Sigmoid colon (tissue), 7 donors: ENCODE data around the gene VWA1. TPM values are rescaled to one million over a fixed set of nuclear protein-coding genes. Genes with fewer than 3 reads are reported as not detected.

Source experiments
- DNase-seq: peaks from one replicate; pipeline ENCODE4 v3.0.0-alpha.2; 2019
- H3K27ac ChIP-seq, 4 donors: fragments of 200-600 bp; sonication (generic); one replicate each; pipeline ENCODE4 v1.5.1; 2016 to 2019; ENCODE audit warnings: mild to moderate bottlenecking in 1 of 4
- H3K27me3 ChIP-seq, 3 donors: fragments of 200-600 bp; sonication (generic); one replicate each; pipeline ENCODE4 v1.5.1; 2019; ENCODE audit warnings: mild to moderate bottlenecking in 1 of 3
- H3K36me3 ChIP-seq, 4 donors: fragments of 200-600 bp; sonication (generic); one replicate each; pipeline ENCODE4 v1.5.1; 2016 to 2019
- H3K4me1 ChIP-seq, 4 donors: fragments of 200-600 bp; sonication (generic); one replicate each; pipeline ENCODE4 v1.5.1; 2017 to 2019
- H3K4me3 ChIP-seq, 4 donors: fragments of 200-600 bp; sonication (generic); one replicate each; pipeline ENCODE4 v1.5.1; 2017 to 2019; ENCODE audit warnings: mild to moderate bottlenecking in 2 of 4, moderate library complexity in 1 of 4
- H3K9me3 ChIP-seq, 4 donors: fragments of 200-600 bp in 3 of 4; sonication (generic) in 3 of 4; one replicate each; pipeline versions ENCODE4 v1.5.1 to v1.6.1; 2013 to 2019
- EP300 ChIP-seq, 4 donors: sonication (generic); formaldehyde crosslinking; IDR thresholded peaks; one replicate each; pipeline ENCODE4 v1.6.1; 2017; ENCODE audit warnings: antibody characterized with exemption in 4 of 4
- POLR2A ChIP-seq, 2 donors: fragments of 450-650 bp; IDR thresholded peaks; one replicate each; pipeline ENCODE4 v1.6.1; 2016; ENCODE audit warnings: antibody characterized with exemption in 2 of 2, mild to moderate bottlenecking in 2 of 2, moderate library complexity in 2 of 2
- POLR2AphosphoS5 ChIP-seq, 4 donors: sonication (generic); formaldehyde crosslinking; IDR thresholded peaks; one replicate each; pipeline ENCODE4 v1.6.1; 2017; ENCODE audit warnings: antibody characterized with exemption in 4 of 4
- WGBS, 2 donors: extraction: QIAGEN DNeasy Blood & Tissue Kit; methylation state at CpG; one replicate each; pipeline ENCODE4 v1.1.7; 2013; 5-methylcytosine and 5-hydroxymethylcytosine counted together
- intact Hi-C: fragments of 100-400 bp; cut with DNase I; formaldehyde crosslinking; loops from one replicate; pipeline ENCODE4 v1.15.1; 2023
- polyA plus RNA-seq, 3 donors: library from polyadenylated mRNA; stranded (reverse); fragments of 200-250 nt; gene quantifications; one replicate each; pipeline ENCODE4 v1.2.3, GENCODE V29; 2013
- total RNA-seq, 4 donors: library from RNA; depleted of rRNA; stranded (reverse); fragments of >200 nt; gene quantifications; one replicate each; pipeline ENCODE4 v1.1.0, GENCODE V29; 2016
- TF ChIP-seq, protein P1 (sequence below), 4 experiments: fragments of 450-650 bp in 3 of 4; fragments of 200-600 bp in 1 of 4; IDR thresholded peaks; one replicate each; pipeline ENCODE4 v1.5.1; 2016 to 2019; ENCODE audit warnings: antibody characterized with exemption in 4 of 4, mild to moderate bottlenecking in 3 of 4, moderate library complexity in 2 of 4
- donor health status: healthy with polysubstance abuse.
- donor health status: Bipolar disorder and iron deficiency.
- donor health status: healthy.

The VWA1 gene
- total and polyA plus RNA-seq, 7 donors: 2.4 to 107 (median 47.1) TPM

DNA sequence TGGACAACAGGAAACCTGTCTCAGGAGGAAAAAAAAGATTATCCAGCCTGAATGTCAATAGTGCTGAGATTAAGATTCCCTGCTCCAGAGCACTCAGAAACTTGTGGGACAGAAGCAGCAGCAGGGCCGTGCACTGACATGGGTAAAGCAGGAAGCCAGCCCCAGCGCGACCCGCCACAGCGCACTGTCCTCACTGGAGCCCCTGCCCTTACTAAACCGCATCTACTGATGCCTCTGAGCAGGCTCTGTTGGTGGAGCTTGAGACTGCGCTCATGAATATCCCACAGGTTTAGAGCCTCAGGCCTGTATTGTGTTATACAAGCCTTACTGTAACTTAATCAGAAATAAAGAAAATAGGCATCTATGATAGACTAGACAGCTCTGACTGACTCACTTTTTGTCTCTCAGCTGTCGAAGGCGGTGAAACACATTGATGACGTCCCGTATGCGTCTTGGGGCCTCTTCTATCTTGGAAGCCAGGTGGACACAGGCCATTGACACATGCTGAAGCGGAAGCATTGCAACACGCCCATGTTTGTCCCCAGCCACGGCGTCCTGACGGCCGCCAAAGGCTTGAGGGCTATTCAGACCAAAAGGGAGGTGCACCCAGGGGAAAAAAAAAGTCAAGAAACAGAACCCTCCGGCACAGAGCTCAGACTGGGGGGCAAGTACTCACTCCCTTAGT, 37.5 kb upstream of the VWA1 start:
- Histone ChIP-seq H3K4me3 (peak overlapping the region; percentile 72 to 94 (median 86)), H3K36me3 (peaks cover 11 to 77% (median 49%) of the 10 kb centered on the region in 4 donors), H3K27ac (peak overlapping the region in 3 of 4 donors; percentile 81 to 91 (median 90)), H3K9me3 (no peaks in the 10 kb centered on the region), H3K27me3 (no peaks in the 10 kb centered on the region), H3K4me1 (peaks cover 0 to 53% (median 27%) of the 10 kb centered on the region in 4 donors)
- DNase-seq: no peak
- intact Hi-C loops: no loop called here
- WGBS, 2 donors: 46 to 62% methylated on average over 19 of the region's 19 CpGs
- TF ChIP-seq POLR2A (IDR thresholded peaks at IDR 0.05) (no peak), EP300 (IDR thresholded peaks at IDR 0.05) (no peak), POLR2AphosphoS5 (IDR thresholded peaks at IDR 0.05) (no peak)
- TF ChIP-seq, protein P1, sequence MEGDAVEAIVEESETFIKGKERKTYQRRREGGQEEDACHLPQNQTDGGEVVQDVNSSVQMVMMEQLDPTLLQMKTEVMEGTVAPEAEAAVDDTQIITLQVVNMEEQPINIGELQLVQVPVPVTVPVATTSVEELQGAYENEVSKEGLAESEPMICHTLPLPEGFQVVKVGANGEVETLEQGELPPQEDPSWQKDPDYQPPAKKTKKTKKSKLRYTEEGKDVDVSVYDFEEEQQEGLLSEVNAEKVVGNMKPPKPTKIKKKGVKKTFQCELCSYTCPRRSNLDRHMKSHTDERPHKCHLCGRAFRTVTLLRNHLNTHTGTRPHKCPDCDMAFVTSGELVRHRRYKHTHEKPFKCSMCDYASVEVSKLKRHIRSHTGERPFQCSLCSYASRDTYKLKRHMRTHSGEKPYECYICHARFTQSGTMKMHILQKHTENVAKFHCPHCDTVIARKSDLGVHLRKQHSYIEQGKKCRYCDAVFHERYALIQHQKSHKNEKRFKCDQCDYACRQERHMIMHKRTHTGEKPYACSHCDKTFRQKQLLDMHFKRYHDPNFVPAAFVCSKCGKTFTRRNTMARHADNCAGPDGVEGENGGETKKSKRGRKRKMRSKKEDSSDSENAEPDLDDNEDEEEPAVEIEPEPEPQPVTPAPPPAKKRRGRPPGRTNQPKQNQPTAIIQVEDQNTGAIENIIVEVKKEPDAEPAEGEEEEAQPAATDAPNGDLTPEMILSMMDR (IDR thresholded peaks at IDR 0.05): no peak

DNA sequence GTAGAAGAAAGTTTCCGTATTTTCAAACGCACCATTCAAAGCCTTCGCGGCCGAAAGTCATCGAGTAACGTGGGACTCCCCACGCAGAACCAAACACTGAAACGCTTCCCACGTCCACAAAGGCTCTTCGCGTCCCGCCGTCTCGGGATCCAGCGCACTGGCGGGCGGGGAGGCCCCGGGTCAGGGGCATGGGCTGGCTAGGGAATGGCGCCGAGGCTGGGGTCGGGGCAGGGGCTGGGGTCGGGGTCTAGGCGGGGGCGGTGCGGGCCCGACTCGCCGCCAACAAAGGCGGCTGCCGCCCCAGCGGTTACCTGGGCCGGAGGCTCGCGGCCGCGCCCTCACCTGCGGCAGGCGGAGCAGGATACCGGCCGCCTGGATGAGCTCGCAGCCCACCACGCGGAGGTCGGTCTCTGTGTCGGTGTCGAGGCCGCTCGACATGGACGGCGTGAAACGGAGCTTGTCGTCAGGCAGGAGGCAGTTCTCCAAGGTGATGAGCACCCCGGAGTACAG, 36.8 kb upstream of the VWA1 start:
- WGBS, 2 donors: 0 to 1% methylated on average over 54 of the region's 54 CpGs
- DNase-seq: no peak
- peak overlapping the region; percentile 72 to 94 (median 86) for H3K4me3 ChIP-seq
- TF ChIP-seq POLR2AphosphoS5 (IDR thresholded peaks at IDR 0.05): no peak
- TF ChIP-seq EP300 (IDR thresholded peaks at IDR 0.05): no peak
- H3K27ac ChIP-seq: peak overlapping the region; percentile 81 to 91 (median 88)
- H3K36me3 ChIP-seq: peaks cover 4 to 77% (median 42%) of the 10 kb centered on the region in 4 donors
- intact Hi-C loops: loop anchor here (1.0 kb wide), 1 partner anchor 43 kb away; no protein-coding TSS in a partner anchor
- peaks cover 0 to 52% (median 27%) of the 10 kb centered on the region in 4 donors for H3K4me1 ChIP-seq
- no peaks in the 10 kb centered on the region for H3K27me3 ChIP-seq
- H3K9me3 ChIP-seq: no peaks in the 10 kb centered on the region

DNA sequence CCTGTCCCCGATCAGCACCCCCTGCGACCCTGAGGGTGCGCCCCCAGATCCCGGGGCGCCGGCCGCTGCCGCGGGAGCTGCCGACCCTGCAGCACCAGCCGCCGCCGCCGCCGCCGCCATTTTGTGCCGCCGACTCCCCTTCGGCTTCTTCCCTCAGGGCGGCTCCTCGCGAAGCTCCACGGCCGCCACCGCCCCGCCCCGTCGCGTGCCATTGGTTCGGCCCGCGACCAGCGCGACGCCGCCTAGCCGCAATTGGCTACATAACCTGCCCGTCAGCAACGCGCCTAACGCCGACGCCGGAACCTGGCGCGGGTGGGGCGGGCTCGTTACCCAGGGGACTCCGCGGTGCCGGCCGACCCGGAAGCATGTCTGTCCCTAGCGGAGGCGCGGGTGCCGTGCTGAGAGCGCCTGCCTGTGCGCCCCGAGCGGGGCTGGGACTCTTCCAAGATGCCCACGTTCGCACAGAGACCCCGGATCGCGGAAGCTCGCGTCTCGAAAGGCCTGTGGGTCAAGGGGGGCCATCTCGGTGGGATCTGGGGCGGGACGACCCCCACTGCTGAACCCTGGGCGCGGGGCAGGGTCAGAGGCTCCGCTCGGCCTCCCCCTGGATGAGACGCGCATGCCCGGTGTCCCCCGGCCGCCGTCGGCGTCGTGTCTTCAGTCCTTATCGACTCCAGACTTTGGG, 36.2 kb upstream of the VWA1 start, which contains the start of gene CCNL2:
CCNL2 (minus strand) TSS at position 149 of the 685 bp plus-strand sequence; CDS start at position 120, 29 bp downstream.
- Histone ChIP-seq H3K4me3 (peak within 1 kb of the TSS; percentile 72 to 94 (median 86)), H3K4me1 (peaks cover 0 to 52% (median 27%) of the 10 kb centered on the region in 4 donors), H3K27me3 (no peaks in the 10 kb centered on the region), H3K9me3 (no peaks in the 10 kb centered on the region), H3K36me3 (peaks cover 3 to 77% (median 37%) of the 10 kb centered on the region in 4 donors), H3K27ac (peak within 1 kb of the TSS; percentile 81 to 91 (median 88))
- 0% methylated on average over 86 of the region's 86 CpGs for WGBS, 2 donors
- intact Hi-C loops: loop anchor here (1.0 kb wide), 1 partner anchor 42 kb away; no protein-coding TSS in a partner anchor
- DNase-seq: peak; percentile 99
- no peak for TF ChIP-seq EP300 (IDR thresholded peaks at IDR 0.05)
- TF ChIP-seq, protein P1 (IDR thresholded peaks at IDR 0.05): peak; percentile 53 to 84 (median 70)
- TF ChIP-seq POLR2AphosphoS5 (IDR thresholded peaks at IDR 0.05): peak; percentile 78 to 92 (median 84)
- TF ChIP-seq POLR2A (IDR thresholded peaks at IDR 0.05): peak; percentile 11 to 23

DNA sequence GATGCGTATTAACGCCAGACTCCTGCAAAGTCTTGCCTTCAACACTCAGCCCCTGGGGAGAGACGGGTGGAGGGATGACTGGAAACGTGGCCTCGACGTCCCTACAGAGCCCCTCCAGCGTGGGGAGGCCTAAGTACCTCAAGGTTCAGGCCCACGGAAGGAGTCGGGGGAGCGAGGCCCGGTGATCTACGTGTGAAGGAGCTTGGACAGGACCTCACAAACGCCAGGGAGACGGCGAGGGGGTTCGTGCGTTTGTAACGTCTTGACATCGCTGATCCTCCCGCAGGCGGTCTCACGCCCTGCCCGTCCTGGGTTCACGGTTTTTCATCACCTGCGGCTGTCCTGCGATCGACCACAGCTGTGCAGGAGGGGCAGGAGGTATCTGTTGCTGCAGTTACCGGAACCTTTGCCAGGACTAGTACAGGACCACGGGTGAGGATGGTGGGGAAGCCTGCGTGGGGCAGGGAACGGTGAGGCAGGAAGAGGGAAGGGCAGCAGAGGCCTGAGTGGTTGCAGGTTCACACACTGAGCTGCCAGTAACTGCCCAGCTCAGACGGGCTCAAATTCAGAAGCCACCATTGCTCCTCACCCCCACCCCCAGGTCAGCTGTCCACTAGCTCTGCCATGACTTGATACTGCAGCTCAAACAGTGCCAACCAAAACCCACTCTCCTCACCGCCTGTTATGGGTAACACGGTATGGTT, 35.5 kb upstream of the VWA1 start:
- H3K36me3 ChIP-seq: peaks cover 3 to 77% (median 37%) of the 10 kb centered on the region in 4 donors
- 4 to 6% methylated on average over 34 of the region's 34 CpGs for WGBS, 2 donors
- intact Hi-C loops: loop anchor here (1.0 kb wide), 1 partner anchor 41 kb away; no protein-coding TSS in a partner anchor

More for the DNA sequence above, 35.5 kb upstream of the VWA1 start:
- Histone ChIP-seq H3K27me3 (no peaks in the 10 kb centered on the region), H3K4me3 (peak overlapping the region; percentile 69 to 94 (median 82)), H3K27ac (peak overlapping the region; percentile 81 to 91 (median 88)), H3K9me3 (no peaks in the 10 kb centered on the region), H3K4me1 (peaks cover 0 to 58% (median 30%) of the 10 kb centered on the region in 4 donors)
- no peak for DNase-seq
- TF ChIP-seq POLR2AphosphoS5 (IDR thresholded peaks at IDR 0.05) (peak in 1 of 4 donors; percentile 39), EP300 (IDR thresholded peaks at IDR 0.05) (no peak)
